C4-2B (cell line): ENCODE results near the gene FLOT1.

Source experiments
- CTCF ChIP-seq: fragments of 450-650 bp; conservative IDR thresholded peaks from 2 replicates; pipeline ENCODE4 v1.5.1; 2017; ENCODE audit warnings: mild to moderate bottlenecking
- ZFX ChIP-seq: fragments of 450-650 bp; IDR thresholded peaks from 2 replicates; pipeline ENCODE4 v1.6.1; 2017

- no peak for TF ChIP-seq CTCF
- no peak for TF ChIP-seq ZFX
These were observed 38.7 kb downstream of the FLOT1 start for GRCh38 chr6:30703821-30704220.
